Measurements from ENCODE around the gene TMEM201.
"Not testable (repeated sequence)": the region's sequence is repeated elsewhere in the genome, so short reads cannot be mapped to it uniquely, and the experiment has no call there.

The TMEM201 gene

GRCh38 chr1:9551984-9552383 is 36.7 kb upstream of the TMEM201 start:
- H3K4me3 ChIP-seq (ENCODE audit: low read depth, low read length): no peak overlapping the region
- TF ChIP-seq, protein P1, sequence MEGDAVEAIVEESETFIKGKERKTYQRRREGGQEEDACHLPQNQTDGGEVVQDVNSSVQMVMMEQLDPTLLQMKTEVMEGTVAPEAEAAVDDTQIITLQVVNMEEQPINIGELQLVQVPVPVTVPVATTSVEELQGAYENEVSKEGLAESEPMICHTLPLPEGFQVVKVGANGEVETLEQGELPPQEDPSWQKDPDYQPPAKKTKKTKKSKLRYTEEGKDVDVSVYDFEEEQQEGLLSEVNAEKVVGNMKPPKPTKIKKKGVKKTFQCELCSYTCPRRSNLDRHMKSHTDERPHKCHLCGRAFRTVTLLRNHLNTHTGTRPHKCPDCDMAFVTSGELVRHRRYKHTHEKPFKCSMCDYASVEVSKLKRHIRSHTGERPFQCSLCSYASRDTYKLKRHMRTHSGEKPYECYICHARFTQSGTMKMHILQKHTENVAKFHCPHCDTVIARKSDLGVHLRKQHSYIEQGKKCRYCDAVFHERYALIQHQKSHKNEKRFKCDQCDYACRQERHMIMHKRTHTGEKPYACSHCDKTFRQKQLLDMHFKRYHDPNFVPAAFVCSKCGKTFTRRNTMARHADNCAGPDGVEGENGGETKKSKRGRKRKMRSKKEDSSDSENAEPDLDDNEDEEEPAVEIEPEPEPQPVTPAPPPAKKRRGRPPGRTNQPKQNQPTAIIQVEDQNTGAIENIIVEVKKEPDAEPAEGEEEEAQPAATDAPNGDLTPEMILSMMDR (IDR thresholded peaks at IDR 0.05; ENCODE audit: borderline replicate concordance, insufficient read depth, low read depth, low read length): no peak

DNA sequence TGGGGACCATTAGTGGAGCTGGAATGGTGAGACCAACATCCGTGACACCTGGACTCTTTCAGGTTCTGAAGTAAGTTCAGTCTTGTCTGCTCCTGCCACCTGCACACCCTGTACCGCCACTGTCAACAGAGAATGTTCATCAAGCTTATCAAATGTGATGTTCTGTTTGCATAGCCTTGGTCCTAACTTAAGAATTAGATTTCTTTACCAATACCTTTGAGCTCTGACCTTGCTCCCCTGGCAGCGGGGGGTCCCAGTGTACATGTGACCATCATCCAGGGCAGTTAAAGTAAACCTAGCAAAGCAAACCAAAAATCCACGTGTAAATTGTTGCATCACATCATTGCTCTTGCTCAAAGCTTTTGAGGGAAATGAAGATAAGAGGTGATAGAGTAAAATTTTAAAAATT is 35.0 kb upstream of the TMEM201 start:
- no peak overlapping the region for H3K4me3 ChIP-seq (ENCODE audit: low read depth, low read length)
- TF ChIP-seq, protein P1 (IDR thresholded peaks at IDR 0.05; ENCODE audit: borderline replicate concordance, insufficient read depth, low read depth, low read length): no peak

GRCh38 chr1:9555942-9556341 is 32.8 kb upstream of the TMEM201 start:
- H3K4me3 ChIP-seq (ENCODE audit: low read depth, low read length): no peak overlapping the region
- TF ChIP-seq, protein P1 (IDR thresholded peaks at IDR 0.05; ENCODE audit: borderline replicate concordance, insufficient read depth, low read depth, low read length): no peak

- no peak overlapping the region for H3K4me3 ChIP-seq (ENCODE audit: low read depth, low read length)
- TF ChIP-seq, protein P1 (IDR thresholded peaks at IDR 0.05; ENCODE audit: borderline replicate concordance, insufficient read depth, low read depth, low read length): no peak
Observed at GRCh38 chr1:9557624-9558023, 31.1 kb upstream of the TMEM201 start.

GRCh38 chr1:9558271-9558945 is 30.3 kb upstream of the TMEM201 start:
- H3K4me3 ChIP-seq (ENCODE audit: low read depth, low read length): no peak overlapping the region
- TF ChIP-seq, protein P1 (IDR thresholded peaks at IDR 0.05; ENCODE audit: borderline replicate concordance, insufficient read depth, low read depth, low read length): no peak

DNA sequence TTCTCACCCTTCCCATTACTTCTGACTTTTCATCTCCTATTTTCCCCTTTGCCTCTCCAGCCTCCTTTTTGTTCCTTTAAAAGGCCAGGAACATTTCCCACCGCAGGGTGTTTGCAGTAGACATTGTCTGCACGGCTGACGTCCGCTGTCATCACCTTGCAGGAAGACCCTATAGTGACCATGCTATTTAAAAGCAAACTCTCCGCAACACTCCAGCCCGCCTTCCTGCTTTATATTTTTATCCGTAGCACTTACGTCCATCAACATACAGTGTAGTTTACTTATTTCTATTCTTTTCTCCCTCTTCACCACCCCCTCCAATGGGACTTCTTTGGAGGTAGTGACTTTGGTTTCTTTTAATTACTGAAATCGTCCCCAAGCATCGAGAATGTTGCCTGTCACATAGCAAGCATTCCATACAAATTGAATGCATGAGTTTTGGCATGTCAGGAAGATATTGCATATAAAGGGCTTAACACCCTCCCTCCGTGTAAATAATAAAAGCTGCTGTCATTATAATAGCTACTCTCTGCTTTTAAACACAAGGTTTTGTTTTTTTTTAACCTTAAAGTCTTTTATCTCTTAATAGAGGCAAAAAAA is 29.7 kb upstream of the TMEM201 start:
- H3K4me3 ChIP-seq (ENCODE audit: low read depth, low read length): no peak overlapping the region
- TF ChIP-seq, protein P1 (IDR thresholded peaks at IDR 0.05; ENCODE audit: borderline replicate concordance, insufficient read depth, low read depth, low read length): no peak

GRCh38 chr1:9559673-9560072 is 29.0 kb upstream of the TMEM201 start:
- H3K4me3 ChIP-seq (ENCODE audit: low read depth, low read length): no peak overlapping the region
- TF ChIP-seq, protein P1 (IDR thresholded peaks at IDR 0.05; ENCODE audit: borderline replicate concordance, insufficient read depth, low read depth, low read length): no peak

- H3K4me3 ChIP-seq (ENCODE audit: low read depth, low read length): not testable (repeated sequence)
Observed at GRCh38 chr1:9560090-9560489, 28.6 kb upstream of the TMEM201 start.

All from GM12875 (cell line).